Activated B cell treated with CpG ODN at 0.5 μM for 24 hours (primary cell): Measurements from ENCODE around the gene PCNT. TPM values are rescaled to one million over a fixed set of nuclear protein-coding genes. Genes with fewer than 3 reads are reported as not detected.

ENCODE experiments used
- ATAC-seq: fragments of 200-7000 bp; cut with Tn5 transposase; one replicate; pipeline ENCODE4 v1.10.0; 2021; ENCODE audit warnings: low read depth, mild to moderate bottlenecking, moderate library complexity
- CTCF ChIA-PET: fragments of 350-600 bp; sonication (Branson Sonifier 250); formaldehyde crosslinking; loops from one replicate; lab custom pipeline; 2021; ENCODE audit warnings: antibody characterized with exemption; lab: Charles Lee
- POLR2A ChIA-PET: fragments of 350-600 bp; sonication (Branson Sonifier 250); formaldehyde crosslinking; loops from one replicate; lab custom pipeline; 2021; ENCODE audit warnings: antibody characterized with exemption; lab: Charles Lee
- DNase-seq: peaks from one replicate; pipeline ENCODE4 v3.0.0; 2022
- H3K27ac Mint-ChIP-seq: one replicate; pipeline ENCODE4 v1.8.0; 2020; ENCODE audit warnings: mixed read lengths
- H3K27me3 Mint-ChIP-seq: one replicate; pipeline ENCODE4 v1.8.0; 2021; ENCODE audit warnings: mixed read lengths
- H3K36me3 Mint-ChIP-seq: one replicate; pipeline ENCODE4 v1.8.0; 2021; ENCODE audit warnings: low read depth, mixed read lengths
- H3K4me1 Mint-ChIP-seq: one replicate; pipeline ENCODE4 v1.8.0; 2021; ENCODE audit warnings: mixed read lengths
- H3K4me3 Mint-ChIP-seq: one replicate; pipeline ENCODE4 v1.8.0; 2020; ENCODE audit warnings: mild to moderate bottlenecking, mixed read lengths
- H3K9me3 Mint-ChIP-seq: one replicate; pipeline ENCODE4 v1.8.0; 2020; ENCODE audit warnings: mixed read lengths
- CTCF ChIP-seq: fragments of 200-600 bp; IDR thresholded peaks from one replicate; pipeline ENCODE4 v1.8.0; 2022; ENCODE audit warnings: antibody characterized with exemption, mild to moderate bottlenecking
- intact Hi-C: fragments of 100-400 bp; cut with micrococcal nuclease; formaldehyde crosslinking; loops from one replicate; pipeline ENCODE4 v1.15.1; 2024
- total RNA-seq: library from RNA; stranded (reverse); gene quantifications from 2 replicates; pipeline ENCODE4 v1.2.3, GENCODE V29; 2022

Gene PCNT
- total RNA-seq, 1 donor from 2014 or later, result 39.7 TPM

- Mint-ChIP-seq H3K4me3 (no peak overlapping the region), H3K4me1 (peaks cover 3% of the 10 kb centered on the region), H3K36me3 (peaks cover 49% of the 10 kb centered on the region), H3K27ac (no peak overlapping the region), H3K9me3 (no peaks in the 10 kb centered on the region), H3K27me3 (no peaks in the 10 kb centered on the region)
- CTCF ChIA-PET, result no interaction called here
- intact Hi-C loops, result no loop called here
- no peak for TF ChIP-seq CTCF
- no peak for DNase-seq
- ATAC-seq, result no peak
- POLR2A ChIA-PET, result no interaction called here
These were observed 102.5 kb downstream of the PCNT start for GRCh38 chr21:46426313-46427046.

- POLR2A ChIA-PET, result no interaction called here
These were observed 103.6 kb downstream of the PCNT start for GRCh38 chr21:46427516-46427915.

GRCh38 chr21:46428286-46428685, 104.3 kb downstream of the PCNT start:
- Mint-ChIP-seq H3K4me1 (peaks cover 2% of the 10 kb centered on the region), H3K4me3 (no peak overlapping the region), H3K27me3 (no peaks in the 10 kb centered on the region), H3K27ac (no peak overlapping the region), H3K9me3 (no peaks in the 10 kb centered on the region), H3K36me3 (peaks cover 56% of the 10 kb centered on the region)
- POLR2A ChIA-PET, result no interaction called here
- no peak for TF ChIP-seq CTCF
- ATAC-seq (no peak), DNase-seq (no peak)
- CTCF ChIA-PET, result no interaction called here
- intact Hi-C loops, result no loop called here

More at GRCh38 chr21:46427516-46427915, 103.6 kb downstream of the PCNT start:
- no peak overlapping the region for H3K27ac Mint-ChIP-seq
- no peak for DNase-seq
- intact Hi-C loops, result no loop called here
- CTCF ChIA-PET, result no interaction called here
- no peak for TF ChIP-seq CTCF
- peaks cover 3% of the 10 kb centered on the region for H3K4me1 Mint-ChIP-seq
- no peak for ATAC-seq
- no peaks in the 10 kb centered on the region for H3K9me3 Mint-ChIP-seq
- no peaks in the 10 kb centered on the region for H3K27me3 Mint-ChIP-seq
- H3K4me3 Mint-ChIP-seq, result no peak overlapping the region
- peaks cover 54% of the 10 kb centered on the region for H3K36me3 Mint-ChIP-seq

- POLR2A ChIA-PET, result no interaction called here
- DNase-seq (no peak), ATAC-seq (no peak)
- H3K9me3 Mint-ChIP-seq, result no peaks in the 10 kb centered on the region
- peaks cover 56% of the 10 kb centered on the region for H3K36me3 Mint-ChIP-seq
- no peaks in the 10 kb centered on the region for H3K4me1 Mint-ChIP-seq
- no peaks in the 10 kb centered on the region for H3K27me3 Mint-ChIP-seq
- TF ChIP-seq CTCF, result no peak
- H3K27ac Mint-ChIP-seq, result no peak overlapping the region
- intact Hi-C loops, result no loop called here
- CTCF ChIA-PET, result no interaction called here
- H3K4me3 Mint-ChIP-seq, result no peak overlapping the region
These were observed 105.2 kb downstream of the PCNT start for GRCh38 chr21:46428987-46429710.
